Stimulated activated CD8-positive, alpha-beta memory T cell treated with anti-CD3 and anti-CD28 coated beads, Interleukin-15, amount 100 ng/mL, for 24 hours (primary cell): ENCODE results near the gene NCBP3.
"Not testable (repeated sequence)": the region's sequence is repeated elsewhere in the genome, so short reads cannot be mapped to it uniquely, and the experiment has no call there.

Source experiments
- DNase-seq: peaks from one replicate; pipeline ENCODE4 v3.0.0-alpha.2; 2020; ENCODE audit warnings: low read depth

Gene NCBP3

GRCh38 chr17:3880983-3881382 is 34.9 kb upstream of the NCBP3 start:
- no peak for DNase-seq

GRCh38 chr17:3879591-3880417 is 33.8 kb upstream of the NCBP3 start:
- no peak for DNase-seq

- DNase-seq = no peak
Observed at GRCh38 chr17:3879186-3879585, 33.1 kb upstream of the NCBP3 start.

- DNase-seq = no peak
Observed at GRCh38 chr17:3877220-3877619, 31.2 kb upstream of the NCBP3 start.

GRCh38 chr17:3875317-3875716 is 29.3 kb upstream of the NCBP3 start:
- DNase-seq = no peak

GRCh38 chr17:3873862-3874261 is 27.8 kb upstream of the NCBP3 start:
- no peak for DNase-seq

GRCh38 chr17:3870871-3871306 is 24.8 kb upstream of the NCBP3 start:
- DNase-seq = no peak

GRCh38 chr17:3867606-3868005 is 21.6 kb upstream of the NCBP3 start:
- DNase-seq = no peak

GRCh38 chr17:3867106-3867505 is 21.1 kb upstream of the NCBP3 start:
- DNase-seq = no peak

GRCh38 chr17:3866276-3866675 is 20.2 kb upstream of the NCBP3 start:
- DNase-seq = no peak

GRCh38 chr17:3865176-3865575 is 19.1 kb upstream of the NCBP3 start:
- no peak for DNase-seq

- no peak for DNase-seq
Observed at GRCh38 chr17:3864534-3864933, 18.5 kb upstream of the NCBP3 start.

GRCh38 chr17:3861761-3862681 is 16.0 kb upstream of the NCBP3 start:
- no peak for DNase-seq

GRCh38 chr17:3860939-3861700 is 15.1 kb upstream of the NCBP3 start:
- no peak for DNase-seq

- DNase-seq = no peak
Observed at GRCh38 chr17:3859940-3860339, 13.9 kb upstream of the NCBP3 start.

- no peak for DNase-seq
Observed at GRCh38 chr17:3857261-3858105, 11.4 kb upstream of the NCBP3 start.

GRCh38 chr17:3854204-3854603 is 8.2 kb upstream of the NCBP3 start:
- DNase-seq = not testable (repeated sequence)

- DNase-seq = no peak
Observed at GRCh38 chr17:3852561-3852960, 6.5 kb upstream of the NCBP3 start.

GRCh38 chr17:3851461-3852100 is 5.5 kb upstream of the NCBP3 start:
- no peak for DNase-seq

- DNase-seq = no peak
Observed at GRCh38 chr17:3848229-3848835, 2.3 kb upstream of the NCBP3 start.
